ENCODE results near the gene PM20D1.

- TF ChIP-seq POLR2AphosphoS5 (IDR thresholded peaks at IDR 0.05; ENCODE audit: low read depth, low read length): no peak
- TF ChIP-seq TAF1 (IDR thresholded peaks at IDR 0.05; ENCODE audit: borderline replicate concordance, insufficient read depth, low read length): no peak
- TF ChIP-seq REST (IDR thresholded peaks at IDR 0.05; ENCODE audit: insufficient read depth in 1 of 2, low read depth in 2 of 2, low read length in 2 of 2): no peak
- TF ChIP-seq FOXP2 (optimal IDR thresholded peaks at IDR 0.05; ENCODE audit: borderline replicate concordance, extremely low read depth, extremely low read length, insufficient read depth): no peak
- TF ChIP-seq SIN3A (IDR thresholded peaks at IDR 0.05; ENCODE audit: borderline replicate concordance, insufficient read depth, low read length): no peak
These were observed 7.7 kb downstream of the PM20D1 start for GRCh38 chr1:205842229-205842628.

Measured in PFSK-1 (cell line).